Keratinocyte (primary cell): Measurements from ENCODE around the gene SLC2A5. TPM values are rescaled to one million over a fixed set of nuclear protein-coding genes. Genes with fewer than 3 reads are reported as not detected.
"Not testable (repeated sequence)": the region's sequence is repeated elsewhere in the genome, so short reads cannot be mapped to it uniquely, and the experiment has no call there.

Experiments
- DNase-seq: peaks from one replicate; pipeline ENCODE4 v3.0.0-alpha.2; 2011; ENCODE audit warnings: low read depth, missing footprints, low spot score
- FAIRE-seq: peaks from 2 replicates; lab custom pipeline; 2011; peaks lifted over from hg19 to GRCh38; lab: Jason Lieb, UNC
- H2AFZ ChIP-seq: 2 replicates; pipeline ENCODE4 v1.6.0; 2012; ENCODE audit warnings: low read length, control low read depth, inconsistent platforms; ENCODE audit not compliant: control insufficient read depth
- H3K27ac ChIP-seq: 2 replicates; pipeline ENCODE4 v1.5.1; 2011; ENCODE audit warnings: low read length; ENCODE audit not compliant: control insufficient read depth, insufficient read depth
- H3K27me3 ChIP-seq: 3 replicates; pipeline ENCODE4 v1.6.0; 2011; ENCODE audit warnings: low read length; ENCODE audit not compliant: control insufficient read depth, insufficient read depth; ENCODE audit errors: extremely low read depth
- H3K36me3 ChIP-seq, 2 experiments: 2 replicates in 1 of 2; 3 replicates in 1 of 2; pipeline ENCODE4 v1.5.1; 2011; ENCODE audit warnings: low read length in 2 of 2, mild to moderate bottlenecking in 1 of 2; ENCODE audit not compliant: control insufficient read depth in 2 of 2, insufficient read depth in 2 of 2; ENCODE audit errors: extremely low read depth in 1 of 2
- H3K4me1 ChIP-seq: 3 replicates; pipeline ENCODE4 v1.5.1; 2011; ENCODE audit warnings: low read length; ENCODE audit not compliant: control insufficient read depth, insufficient read depth; ENCODE audit errors: extremely low read depth
- H3K4me2 ChIP-seq: 3 replicates; pipeline ENCODE4 v1.6.0; 2011; ENCODE audit warnings: low read depth, low read length; ENCODE audit not compliant: control insufficient read depth, insufficient read depth; ENCODE audit errors: extremely low read depth
- H3K4me3 ChIP-seq, 3 experiments: fragments of 200-600 bp in 1 of 3; sonication (generic) in 1 of 3; 2 replicates in 2 of 3; 3 replicates in 1 of 3; pipeline ENCODE4 v1.5.1; 2011 to 2016; ENCODE audit warnings: low read length in 3 of 3, mild to moderate bottlenecking in 3 of 3, control low read depth in 2 of 3, inconsistent platforms in 1 of 3, low read depth in 1 of 3, mixed read lengths in 1 of 3, mixed run types in 1 of 3, moderate library complexity in 1 of 3; ENCODE audit not compliant: control insufficient read depth in 2 of 3, insufficient read depth in 2 of 3; ENCODE audit errors: extremely low read depth in 1 of 3
- H3K79me2 ChIP-seq: 2 replicates; pipeline ENCODE4 v1.6.0; 2012; ENCODE audit warnings: low read length; ENCODE audit not compliant: control insufficient read depth, insufficient read depth
- H3K9ac ChIP-seq: 3 replicates; pipeline ENCODE4 v1.6.0; 2011; ENCODE audit warnings: low read length; ENCODE audit not compliant: control insufficient read depth, insufficient read depth; ENCODE audit errors: extremely low read depth
- H3K9me1 ChIP-seq: 3 replicates; pipeline ENCODE4 v1.6.0; 2011; ENCODE audit warnings: low read length; ENCODE audit not compliant: control insufficient read depth, insufficient read depth; ENCODE audit errors: extremely low read depth
- H3K9me3 ChIP-seq: 2 replicates; pipeline ENCODE4 v1.5.1; 2012; ENCODE audit warnings: low read depth, low read length; ENCODE audit not compliant: control insufficient read depth
- H4K20me1 ChIP-seq: 3 replicates; pipeline ENCODE4 v1.6.0; 2011; ENCODE audit warnings: low read length; ENCODE audit not compliant: control insufficient read depth, insufficient read depth; ENCODE audit errors: extremely low read depth
- CTCF ChIP-seq, 3 experiments: IDR thresholded peaks in 1 of 3; conservative IDR thresholded peaks in 1 of 3; optimal IDR thresholded peaks in 1 of 3; 2 replicates in 2 of 3; 3 replicates in 1 of 3; pipeline versions ENCODE3 to v1.5.1; 2011; ENCODE audit warnings: low read length in 3 of 3, mild to moderate bottlenecking in 3 of 3, moderate library complexity in 2 of 3, control low read depth in 1 of 3, inconsistent platforms in 1 of 3; ENCODE audit not compliant: insufficient read depth in 2 of 3; ENCODE audit errors: extremely low read depth in 1 of 3
- EZH2 ChIP-seq: IDR thresholded peaks from one replicate; pipeline ENCODE4 v1.6.1; 2012; ENCODE audit warnings: inconsistent platforms, mild to moderate bottlenecking, low read length, moderate library complexity
- dilution Hi-C: fragments of 300-500 bp; cut with MboI; formaldehyde crosslinking; loops from one replicate; pipeline ENCODE4 v1.7.0; 2020; ENCODE audit warnings: low sequenced_read_pairs; ENCODE audit not compliant: extremely low pct_ligation_motif_present
- polyA plus RNA-seq, 5 experiments: library from polyadenylated mRNA; depleted of rRNA in 3 of 5; stranded (reverse) in 3 of 5; stranded (forward) in 1 of 5; unstranded in 1 of 5; fragments of >200 nt; gene quantifications; 1 replicate in 1 of 5; 2 replicates in 3 of 5; 3 replicates in 1 of 5; pipeline versions ENCODE4 v1.2.1 to v1.2.3, GENCODE V29; 2011 to 2012; ENCODE audit warnings: missing spikeins in 2 of 5, low read depth in 1 of 5, low replicate concordance in 1 of 5

The SLC2A5 gene
- polyA plus RNA-seq, 1 donor (not counting 4 experiments of a cell fraction or from before 2014, with no cell fraction given), result 0.77 TPM

- H3K4me3 ChIP-seq, H3K4me1 ChIP-seq, H3K4me2 ChIP-seq, H3K79me2 ChIP-seq, H3K9me1 ChIP-seq, H4K20me1 ChIP-seq, H3K36me3 ChIP-seq, DNase-seq, FAIRE-seq, H3K9me3 ChIP-seq, dilution Hi-C loops, H3K27ac ChIP-seq, H3K9ac ChIP-seq, H3K27me3 ChIP-seq, H2AFZ ChIP-seq: not testable (repeated sequence)
Observed at GRCh38 chr1:9001534-9002214, 67.8 kb downstream of the SLC2A5 start.

- H3K4me2 ChIP-seq, H4K20me1 ChIP-seq, H3K9me3 ChIP-seq, dilution Hi-C loops, H3K36me3 ChIP-seq, H3K9ac ChIP-seq, H2AFZ ChIP-seq, H3K4me1 ChIP-seq, H3K27me3 ChIP-seq, DNase-seq, H3K79me2 ChIP-seq, H3K4me3 ChIP-seq, H3K9me1 ChIP-seq, H3K27ac ChIP-seq: not testable (repeated sequence)
- FAIRE-seq, result peak; percentile 57
Observed at GRCh38 chr1:8993962-8994675, 75.3 kb downstream of the SLC2A5 start.

- Histone ChIP-seq H3K4me3 (no peak overlapping the region), H2AFZ (no peak overlapping the region), H3K79me2 (no peaks in the 10 kb centered on the region), H3K4me2 (no peak overlapping the region), H3K27ac (no peak overlapping the region), H3K27me3 (no peaks in the 10 kb centered on the region), H3K4me1 (no peaks in the 10 kb centered on the region), H3K9ac (no peak overlapping the region), H3K36me3 (no peaks in the 10 kb centered on the region), H4K20me1 (no peaks in the 10 kb centered on the region), H3K9me3 (no peaks in the 10 kb centered on the region), H3K9me1 (no peaks in the 10 kb centered on the region)
- dilution Hi-C loops, result no loop called here
- TF ChIP-seq EZH2 (no peak), CTCF (optimal IDR thresholded peaks at IDR 0.05 in 1 of 3, IDR thresholded peaks at IDR 0.05 in 1 of 3, conservative IDR thresholded peaks at IDR 0.05 in 1 of 3; ENCODE audit: extremely low read depth in 1 of 3, insufficient read depth in 2 of 3, low read length in 3 of 3) (peak in 2 of 3 experiments; percentile 12 to 22)
- DNase-seq, result no peak
- FAIRE-seq, result no peak
Observed at GRCh38 chr1:8992936-8993687, 76.3 kb downstream of the SLC2A5 start.
